NT2/D1 (cell line): ENCODE results near the gene NOA1.

ENCODE experiments used
- DNase-seq: peaks from one replicate; pipeline ENCODE4 v3.0.0-alpha.2; 2011; ENCODE audit warnings: low read depth, low spot score
- H3K27me3 ChIP-seq: 2 replicates; pipeline ENCODE4 v1.6.0; 2011; ENCODE audit warnings: mild to moderate bottlenecking; ENCODE audit not compliant: insufficient read length, insufficient read depth
- H3K36me3 ChIP-seq: 2 replicates; pipeline ENCODE4 v1.6.1; 2011; ENCODE audit warnings: mild to moderate bottlenecking, low read length, mixed read lengths; ENCODE audit not compliant: insufficient read depth, insufficient read length
- H3K4me1 ChIP-seq: 2 replicates; pipeline ENCODE4 v1.5.1; 2011; ENCODE audit not compliant: insufficient read depth, insufficient read length
- H3K4me3 ChIP-seq: 2 replicates; pipeline ENCODE4 v1.5.1; 2011; ENCODE audit warnings: low read depth; ENCODE audit not compliant: insufficient read length
- H3K9ac ChIP-seq: 2 replicates; pipeline ENCODE4 v1.6.0; 2011; ENCODE audit warnings: low read depth; ENCODE audit not compliant: insufficient read length
- H3K9me3 ChIP-seq: 2 replicates; pipeline ENCODE4 v1.5.1; 2011; ENCODE audit warnings: mild to moderate bottlenecking, low read length; ENCODE audit not compliant: insufficient read depth
- SUZ12 ChIP-seq: IDR thresholded peaks from 2 replicates; pipeline ENCODE4 v1.6.1; 2011; ENCODE audit not compliant: insufficient read length, insufficient read depth; ENCODE audit errors: extremely low read depth
- YY1 ChIP-seq: IDR thresholded peaks from 2 replicates; pipeline ENCODE4 v1.6.1; 2011; ENCODE audit not compliant: insufficient read length, insufficient read depth
- ZNF274 ChIP-seq: IDR thresholded peaks from 2 replicates; pipeline ENCODE4 v1.6.1; 2011; ENCODE audit warnings: mild to moderate bottlenecking, low read depth, low read length

The NOA1 gene

GRCh38 chr4:56976283-56976836, 1.0 kb downstream of the NOA1 start:
- Histone ChIP-seq H3K36me3 (peaks cover 43% of the 10 kb centered on the region), H3K4me3 (peak overlapping the region; percentile 96), H3K4me1 (no peaks in the 10 kb centered on the region), H3K9me3 (peaks cover 12% of the 10 kb centered on the region), H3K9ac (peak overlapping the region; percentile 98), H3K27me3 (no peaks in the 10 kb centered on the region)
- DNase-seq, result no peak
- no peak for TF ChIP-seq YY1
- no peak for TF ChIP-seq ZNF274
- TF ChIP-seq SUZ12, result no peak

GRCh38 chr4:56973336-56973735, 4.1 kb downstream of the NOA1 start:
- Histone ChIP-seq H3K4me3 (no peak overlapping the region), H3K36me3 (peaks cover 56% of the 10 kb centered on the region), H3K27me3 (no peaks in the 10 kb centered on the region), H3K9me3 (peaks cover 12% of the 10 kb centered on the region), H3K4me1 (no peaks in the 10 kb centered on the region), H3K9ac (no peak overlapping the region)
- no peak for TF ChIP-seq SUZ12
- TF ChIP-seq ZNF274, result no peak
- no peak for TF ChIP-seq YY1
- no peak for DNase-seq

- Histone ChIP-seq H3K9ac (no peak overlapping the region), H3K36me3 (peaks cover 59% of the 10 kb centered on the region), H3K4me3 (no peak overlapping the region), H3K27me3 (no peaks in the 10 kb centered on the region), H3K9me3 (peaks cover 12% of the 10 kb centered on the region), H3K4me1 (no peaks in the 10 kb centered on the region)
- no peak for DNase-seq
- TF ChIP-seq YY1 (no peak), ZNF274 (no peak), SUZ12 (no peak)
Measured at GRCh38 chr4:56972809-56973208, 4.6 kb downstream of the NOA1 start.

GRCh38 chr4:56972389-56972788, 5.0 kb downstream of the NOA1 start:
- TF ChIP-seq SUZ12 (no peak), YY1 (no peak), ZNF274 (no peak)
- Histone ChIP-seq H3K27me3 (no peaks in the 10 kb centered on the region), H3K4me3 (no peak overlapping the region), H3K36me3 (peaks cover 63% of the 10 kb centered on the region), H3K4me1 (no peaks in the 10 kb centered on the region), H3K9me3 (peaks cover 12% of the 10 kb centered on the region), H3K9ac (no peak overlapping the region)
- no peak for DNase-seq

GRCh38 chr4:56971383-56971782, 6.0 kb downstream of the NOA1 start:
- Histone ChIP-seq H3K9me3 (peaks cover 12% of the 10 kb centered on the region), H3K4me1 (no peaks in the 10 kb centered on the region), H3K27me3 (no peaks in the 10 kb centered on the region), H3K4me3 (no peak overlapping the region), H3K9ac (no peak overlapping the region), H3K36me3 (peaks cover 73% of the 10 kb centered on the region)
- TF ChIP-seq ZNF274, result no peak
- TF ChIP-seq SUZ12, result no peak
- no peak for TF ChIP-seq YY1
- DNase-seq, result no peak

- DNase-seq, result no peak
- H3K4me3 ChIP-seq, result no peak overlapping the region
- H3K9ac ChIP-seq, result no peak overlapping the region
- H3K27me3 ChIP-seq, result no peaks in the 10 kb centered on the region
- H3K4me1 ChIP-seq, result no peaks in the 10 kb centered on the region
- no peaks in the 10 kb centered on the region for H3K9me3 ChIP-seq
- TF ChIP-seq SUZ12 (no peak), YY1 (no peak), ZNF274 (no peak)
- peaks cover 31% of the 10 kb centered on the region for H3K36me3 ChIP-seq
Measured at GRCh38 chr4:56961107-56961500, 16.3 kb downstream of the NOA1 start.

- DNase-seq, result no peak
- H3K4me3 ChIP-seq, result no peak overlapping the region
- no peaks in the 10 kb centered on the region for H3K4me1 ChIP-seq
- H3K9me3 ChIP-seq, result no peaks in the 10 kb centered on the region
- no peaks in the 10 kb centered on the region for H3K27me3 ChIP-seq
- H3K9ac ChIP-seq, result no peak overlapping the region
- peaks cover 22% of the 10 kb centered on the region for H3K36me3 ChIP-seq
- TF ChIP-seq ZNF274 (no peak), SUZ12 (no peak), YY1 (no peak)
Measured at GRCh38 chr4:56959100-56959499, 18.3 kb downstream of the NOA1 start.

- H3K9ac ChIP-seq, result no peak overlapping the region
- no peaks in the 10 kb centered on the region for H3K4me1 ChIP-seq
- TF ChIP-seq SUZ12 (no peak), YY1 (no peak), ZNF274 (no peak)
- no peaks in the 10 kb centered on the region for H3K27me3 ChIP-seq
- H3K9me3 ChIP-seq, result no peaks in the 10 kb centered on the region
- H3K4me3 ChIP-seq, result no peak overlapping the region
- H3K36me3 ChIP-seq, result peaks cover 14% of the 10 kb centered on the region
- DNase-seq, result no peak
Measured at GRCh38 chr4:56958111-56958517, 19.3 kb downstream of the NOA1 start.
